ENCODE results near the gene ADAT3.
"Not testable (repeated sequence)": the region's sequence is repeated elsewhere in the genome, so short reads cannot be mapped to it uniquely, and the experiment has no call there.

The ADAT3 gene

DNA sequence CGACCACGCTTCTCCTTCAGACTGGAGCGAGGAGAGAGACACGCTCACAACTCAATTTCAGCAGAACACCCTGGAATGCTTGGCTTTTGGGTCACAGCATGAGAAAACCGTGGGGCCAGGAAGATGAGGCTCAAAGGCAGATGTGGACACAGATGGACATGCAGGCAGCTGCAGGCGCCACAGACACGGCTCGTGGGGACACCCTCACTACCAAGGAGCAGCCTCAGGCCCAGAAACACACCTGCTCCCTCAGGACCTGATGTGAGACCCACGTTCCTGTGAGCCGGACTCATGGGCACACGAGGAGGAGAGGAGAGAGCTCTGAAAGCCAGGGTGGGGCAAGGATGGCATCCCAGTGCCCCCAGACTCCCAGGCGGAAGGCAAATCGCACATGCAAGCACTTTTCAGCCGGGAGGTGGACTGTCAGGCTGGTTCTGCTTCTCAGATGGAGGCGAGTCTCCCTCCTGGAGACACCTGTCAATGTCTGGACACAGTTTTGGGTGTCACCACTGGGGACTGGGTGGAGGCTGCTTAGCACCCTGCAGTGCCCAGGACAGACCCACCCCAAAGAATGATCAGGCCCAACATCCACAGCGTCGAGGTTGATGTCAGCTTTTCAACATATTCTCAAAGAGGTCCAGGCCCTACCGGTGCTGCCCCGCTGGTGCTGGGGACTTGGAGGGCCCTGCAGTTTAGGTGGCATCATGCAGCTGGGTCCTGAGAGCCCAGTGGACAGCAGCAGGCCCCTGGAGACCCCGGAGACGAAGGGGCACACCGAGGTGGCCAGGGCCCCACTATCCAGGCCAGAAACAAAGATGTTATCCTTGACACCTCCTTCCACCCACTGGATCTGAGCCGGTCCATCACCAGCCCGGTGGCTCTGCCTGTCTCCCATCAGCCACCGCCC is 22.2 kb upstream of the ADAT3 start:
- DNase-seq (ENCODE audit: low read depth): no peak

DNA sequence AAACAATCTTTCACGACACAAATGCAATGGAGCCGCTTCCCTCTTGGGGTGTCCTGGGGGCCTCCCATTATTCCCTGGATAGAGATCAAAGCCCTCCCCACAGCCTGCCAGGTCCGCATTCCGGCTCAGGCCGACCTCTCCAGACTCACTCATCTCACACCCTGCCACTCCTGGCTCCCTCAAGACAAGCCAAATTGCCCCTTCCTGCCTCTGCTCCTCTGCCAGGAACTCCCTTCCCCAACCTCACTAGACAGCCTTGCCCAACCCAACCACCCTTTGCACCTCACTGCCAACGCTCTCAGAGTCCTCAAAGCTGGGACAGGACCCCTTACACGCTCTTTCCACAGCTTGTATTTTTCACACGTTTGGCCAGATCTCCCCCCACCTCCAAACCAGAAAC is 21.4 kb upstream of the ADAT3 start:
- no peak for DNase-seq (ENCODE audit: low read depth)

DNA sequence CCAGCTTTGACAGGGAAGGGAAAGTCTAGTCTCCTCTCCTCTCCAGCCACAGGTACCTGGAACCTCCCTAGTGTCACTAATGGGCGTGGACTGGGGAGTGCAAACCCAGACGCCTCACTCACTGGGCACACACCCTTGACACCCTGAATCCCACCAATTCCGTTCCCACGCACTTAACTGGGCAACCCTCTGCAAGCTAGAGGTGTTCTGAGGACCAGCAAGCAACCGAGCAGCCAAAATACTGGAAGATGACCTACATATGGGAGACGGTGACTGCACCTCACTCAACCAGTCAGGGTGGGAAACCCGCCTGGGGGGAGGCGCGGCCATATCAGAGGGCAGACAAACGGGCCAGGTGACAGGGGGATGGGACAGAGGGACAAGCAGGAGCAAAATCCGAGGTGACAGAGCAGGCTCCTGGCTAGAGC is 20.9 kb upstream of the ADAT3 start:
- DNase-seq (ENCODE audit: low read depth): peak; percentile 65

DNA sequence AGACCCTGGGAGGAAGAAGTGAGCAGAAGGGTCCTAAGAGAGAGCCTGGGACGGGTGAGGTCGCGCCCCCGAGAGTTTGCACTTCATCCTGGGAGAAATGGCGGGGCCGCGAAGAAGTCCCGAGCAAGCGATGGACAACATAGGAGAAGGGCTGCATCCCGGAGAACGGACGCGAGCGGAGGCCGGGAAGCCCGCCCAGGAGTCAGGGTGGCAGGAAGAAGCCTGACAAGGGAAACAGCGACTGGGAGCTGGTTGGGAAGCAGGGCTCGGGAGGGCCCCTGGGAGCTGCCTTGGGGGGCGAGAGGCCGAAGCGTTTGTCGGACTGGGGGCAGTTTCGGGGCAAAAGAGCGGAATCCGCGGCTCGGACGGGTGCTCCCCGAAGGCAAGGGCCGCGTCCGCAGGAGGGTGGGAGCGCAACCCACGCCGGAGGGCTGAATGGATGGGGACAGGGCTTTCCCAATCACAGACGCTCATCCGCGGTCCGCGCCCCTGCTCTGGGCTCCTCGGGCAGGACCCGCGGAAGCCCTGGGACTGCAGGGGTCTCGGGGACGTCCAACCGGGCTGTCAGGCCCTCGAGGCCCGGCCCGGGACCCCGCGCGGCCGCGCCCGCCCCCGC is 20.4 kb upstream of the ADAT3 start:
- no peak for DNase-seq (ENCODE audit: low read depth)

DNA sequence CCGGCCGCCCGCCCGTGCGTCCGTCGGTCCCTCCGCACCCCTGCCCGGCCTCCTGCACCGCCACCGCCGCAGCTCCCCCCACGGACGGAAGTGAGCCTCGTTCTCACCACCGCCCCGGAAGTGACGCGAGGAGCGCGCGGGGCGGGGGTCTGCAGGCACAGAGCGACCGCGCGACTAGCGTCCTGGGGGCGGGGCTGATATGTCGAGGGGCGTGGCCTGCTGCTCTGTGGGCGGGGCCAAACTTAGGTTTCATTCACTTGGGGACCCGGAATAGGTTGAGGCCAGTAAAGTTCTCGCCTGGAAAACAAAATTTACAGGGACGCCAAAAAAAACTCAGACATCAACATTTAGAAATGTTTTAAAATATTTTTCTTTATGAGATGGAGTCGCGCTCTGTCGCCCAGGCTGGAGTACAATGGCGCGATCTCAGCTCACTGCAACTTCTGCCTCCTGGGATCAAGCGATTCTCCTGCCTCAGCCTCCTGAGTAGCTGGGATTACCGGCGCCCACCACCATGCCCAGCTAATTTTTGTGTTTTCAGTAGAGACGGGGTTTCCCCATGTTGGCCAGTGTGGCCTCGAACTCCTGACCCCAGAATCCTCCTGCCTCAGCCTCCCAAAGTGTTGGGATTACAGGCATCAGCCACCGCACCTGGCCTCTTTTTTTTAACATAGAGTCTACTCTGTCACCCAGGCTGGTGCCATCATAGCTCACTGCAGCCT is 19.6 kb upstream of the ADAT3 start, which contains the start of gene ABHD17A:
Gene ABHD17A (minus strand): TSS at position 99 of the 722 bp plus-strand sequence. CDS start 3,930 bp downstream, outside the sequence.
- DNase-seq (ENCODE audit: low read depth): peak; percentile 94

DNA sequence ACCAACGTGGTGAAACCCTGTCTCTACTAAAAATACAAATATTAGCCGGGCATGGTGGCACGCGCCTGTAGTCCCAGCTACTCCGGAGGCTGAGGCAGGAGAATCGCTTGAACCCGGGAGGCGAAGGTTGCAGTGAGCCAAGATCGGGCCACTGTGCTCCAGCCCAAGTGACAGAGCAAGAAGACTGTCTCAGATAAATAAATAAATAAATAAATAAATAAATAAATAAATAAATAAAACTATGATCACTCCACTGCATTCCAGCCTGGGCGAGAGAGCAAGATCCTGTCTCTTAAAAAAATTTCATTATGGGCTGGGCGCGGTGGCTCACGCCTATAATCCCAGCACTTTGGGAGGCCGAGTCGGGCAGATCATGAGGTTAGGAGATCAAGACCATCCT is 18.8 kb upstream of the ADAT3 start:
- DNase-seq (ENCODE audit: low read depth): not testable (repeated sequence)

DNA sequence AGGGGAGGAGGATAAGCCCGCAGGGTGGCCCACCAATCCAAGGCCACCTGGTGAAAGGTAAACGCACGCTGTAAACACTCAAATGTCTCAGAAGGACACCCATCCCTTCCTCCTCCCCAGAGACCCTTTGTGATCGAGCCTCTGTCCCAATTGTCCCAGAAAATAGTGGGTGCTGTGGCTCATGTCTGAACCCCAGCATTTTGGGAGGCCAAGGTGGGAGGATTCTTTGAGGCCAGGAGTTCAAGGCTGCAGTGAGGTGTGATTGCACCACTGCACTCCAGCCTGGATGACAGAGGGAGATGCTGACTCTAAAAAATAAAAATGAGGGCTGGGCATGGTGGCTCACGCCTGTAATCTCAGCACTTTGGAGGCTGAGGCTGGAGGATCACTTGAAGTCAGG is 16.8 kb upstream of the ADAT3 start:
- no peak for DNase-seq (ENCODE audit: low read depth)

DNA sequence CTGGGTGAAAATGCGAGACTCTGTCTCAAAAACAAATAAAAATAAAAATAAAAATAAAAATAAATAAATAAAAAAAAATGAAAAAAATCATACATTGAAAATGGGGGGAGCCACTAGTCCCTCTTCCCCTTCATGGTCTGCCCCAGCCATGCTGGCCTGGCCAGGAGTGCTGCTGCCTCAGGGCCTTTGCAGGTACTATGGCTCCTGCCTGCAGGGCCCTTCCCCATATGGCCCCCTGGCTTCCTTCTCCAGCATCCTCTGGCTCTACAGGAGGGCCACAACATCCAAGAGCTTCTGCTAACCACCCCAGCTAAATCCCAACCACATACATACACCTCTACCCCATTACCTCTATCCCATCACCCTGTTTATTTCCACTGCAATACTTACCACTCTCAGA is 15.3 kb upstream of the ADAT3 start:
- DNase-seq (ENCODE audit: low read depth): no peak

DNA sequence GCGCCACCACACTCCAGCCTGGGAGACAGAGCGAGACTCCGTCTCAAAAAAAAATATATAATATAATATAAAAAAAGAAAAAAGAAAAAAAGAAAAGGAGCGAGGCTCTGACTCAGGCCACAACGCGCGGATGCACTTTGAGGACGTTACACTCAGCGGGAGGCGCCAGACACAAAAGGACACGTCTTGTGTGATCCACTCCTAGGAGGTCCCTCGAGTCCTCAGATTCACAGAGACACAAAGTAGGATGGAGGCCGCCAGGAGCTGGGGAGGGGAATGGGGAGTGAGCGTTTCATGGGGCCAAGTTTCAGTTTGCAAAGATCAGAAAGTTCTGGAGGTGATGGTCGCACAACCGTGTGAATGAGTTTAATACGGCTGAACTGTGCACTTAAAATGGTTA is 11.4 kb upstream of the ADAT3 start:
- DNase-seq (ENCODE audit: low read depth): no peak

DNA sequence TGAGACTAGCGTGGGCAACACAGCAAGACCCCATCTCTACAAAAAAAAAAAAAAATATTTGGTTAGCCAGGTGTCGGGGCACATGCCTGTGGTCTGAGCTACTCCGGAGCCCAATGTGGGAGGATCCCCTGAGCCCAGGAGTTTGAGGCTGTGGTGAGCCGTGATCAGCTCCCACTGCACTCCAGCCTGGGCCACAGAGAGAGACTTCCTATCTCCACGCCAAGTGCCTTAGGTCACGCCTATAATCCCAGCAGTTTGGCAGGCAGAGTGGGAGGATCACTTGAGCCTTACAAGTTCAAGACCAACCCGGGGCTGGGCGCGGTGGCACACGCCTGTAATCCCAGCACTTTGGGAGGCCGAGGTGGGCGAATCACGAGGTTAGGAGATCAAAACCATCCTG is 8.7 kb upstream of the ADAT3 start:
- DNase-seq (ENCODE audit: low read depth): no peak

DNA sequence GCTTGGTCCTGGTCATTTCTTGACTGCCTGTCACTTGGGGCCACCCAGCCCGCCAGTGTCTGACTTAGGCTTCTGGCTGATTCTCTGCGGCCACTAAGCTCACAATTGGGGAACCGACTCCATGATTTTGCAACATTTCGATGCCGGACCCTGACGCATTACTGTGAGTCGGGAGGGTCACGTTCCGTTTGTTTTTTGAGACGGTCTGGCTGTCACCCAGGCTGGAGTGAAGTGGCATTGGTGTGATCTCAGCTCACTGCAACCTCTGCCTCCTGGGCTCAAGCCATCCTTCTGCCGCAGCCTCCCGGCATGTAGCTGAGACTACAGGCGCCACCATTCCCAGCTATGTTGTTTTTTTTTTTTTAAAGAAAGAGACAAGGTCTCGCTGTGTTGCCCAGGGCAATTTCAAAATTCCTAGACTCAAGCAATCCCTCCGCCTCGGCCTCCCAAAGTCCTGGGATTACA is 3.2 kb upstream of the ADAT3 start:
- DNase-seq (ENCODE audit: low read depth): no peak

DNA sequence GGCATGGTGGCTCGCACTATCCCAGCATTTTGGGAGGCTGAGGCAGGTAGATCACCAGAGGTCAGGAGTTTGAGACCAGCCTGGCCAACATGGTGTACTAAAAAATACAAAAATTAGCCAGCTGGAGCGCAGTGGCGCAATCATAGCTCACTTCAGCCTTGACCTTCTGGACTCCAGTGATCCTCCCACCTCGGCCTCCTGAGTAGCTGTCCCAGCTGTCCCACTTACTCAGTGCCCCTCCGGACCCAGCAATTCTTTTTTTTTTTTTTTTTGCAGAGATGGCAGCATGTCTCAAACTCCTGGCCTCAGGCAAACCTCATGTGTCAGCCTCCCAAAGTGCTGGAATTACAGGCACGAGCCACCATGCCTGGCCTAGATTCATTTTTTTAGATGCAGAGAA is 2.3 kb upstream of the ADAT3 start:
- no peak for DNase-seq (ENCODE audit: low read depth)

DNA sequence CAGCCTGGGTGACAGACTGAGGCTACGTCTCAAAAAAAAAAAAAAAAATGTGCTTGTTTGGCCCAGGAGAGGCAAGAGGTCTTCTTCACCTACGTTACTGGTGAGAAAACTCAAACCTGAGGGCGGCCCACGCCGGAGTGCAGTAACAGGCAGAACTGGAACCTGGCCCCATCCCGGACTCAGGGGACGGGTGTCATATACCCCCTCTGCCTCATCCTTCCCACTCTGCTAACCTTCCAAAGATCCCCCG is 414 bp upstream of the ADAT3 start:
- DNase-seq (ENCODE audit: low read depth): no peak

DNA sequence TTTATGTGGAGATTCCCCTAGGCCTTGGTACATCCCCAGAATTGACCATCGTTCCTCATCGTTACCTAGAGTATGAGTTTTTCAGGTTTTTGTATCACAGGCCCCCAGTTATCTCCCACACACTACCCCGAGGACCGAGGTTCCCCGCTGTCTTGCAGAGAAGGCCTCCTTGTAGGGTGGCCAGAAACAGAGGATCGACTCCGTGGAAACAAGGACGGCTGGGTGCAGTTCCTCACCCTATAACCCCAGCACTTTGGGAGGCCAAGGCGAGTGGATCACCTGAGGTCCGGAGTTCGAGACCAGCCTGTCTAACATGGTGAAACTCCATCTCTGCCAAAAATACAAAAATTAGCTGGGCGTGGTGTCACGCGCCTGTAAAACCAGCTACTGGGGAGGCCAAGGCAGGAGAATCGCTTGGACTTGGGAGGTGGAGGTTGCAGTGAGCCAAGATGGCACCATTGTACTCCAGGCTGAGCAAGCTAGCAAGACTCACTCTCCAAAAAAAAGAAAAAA is 720 bp downstream of the ADAT3 start:
- DNase-seq (ENCODE audit: low read depth): no peak

DNA sequence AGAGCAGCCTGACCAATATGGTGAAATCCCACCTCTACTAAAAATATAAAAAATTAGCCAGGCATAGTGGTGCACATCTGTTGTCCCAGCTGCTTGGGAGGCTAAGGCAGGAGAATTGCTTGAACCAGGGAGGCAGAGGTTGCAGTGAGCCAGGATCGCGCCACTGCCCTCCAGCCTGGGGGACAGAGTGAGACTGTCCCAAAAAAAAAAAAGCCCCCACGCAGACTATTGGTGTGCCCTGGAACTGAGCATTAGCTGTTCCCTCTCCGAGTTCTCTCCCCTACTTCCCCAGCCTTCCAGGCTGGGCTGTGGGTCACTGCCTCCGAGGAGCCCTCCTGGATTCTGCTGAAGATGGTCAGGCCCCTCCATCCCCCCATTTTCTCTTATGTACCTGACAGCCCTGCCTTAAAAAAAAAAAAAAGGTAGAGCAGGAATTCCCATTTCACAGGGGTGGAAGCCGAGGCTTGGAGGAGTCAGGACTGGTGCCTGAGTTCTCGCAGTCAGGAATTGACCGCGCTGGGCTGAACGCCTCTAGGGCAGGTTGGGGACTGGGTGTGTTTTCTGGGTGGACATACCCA is 1.9 kb downstream of the ADAT3 start:
- DNase-seq (ENCODE audit: low read depth): no peak

DNA sequence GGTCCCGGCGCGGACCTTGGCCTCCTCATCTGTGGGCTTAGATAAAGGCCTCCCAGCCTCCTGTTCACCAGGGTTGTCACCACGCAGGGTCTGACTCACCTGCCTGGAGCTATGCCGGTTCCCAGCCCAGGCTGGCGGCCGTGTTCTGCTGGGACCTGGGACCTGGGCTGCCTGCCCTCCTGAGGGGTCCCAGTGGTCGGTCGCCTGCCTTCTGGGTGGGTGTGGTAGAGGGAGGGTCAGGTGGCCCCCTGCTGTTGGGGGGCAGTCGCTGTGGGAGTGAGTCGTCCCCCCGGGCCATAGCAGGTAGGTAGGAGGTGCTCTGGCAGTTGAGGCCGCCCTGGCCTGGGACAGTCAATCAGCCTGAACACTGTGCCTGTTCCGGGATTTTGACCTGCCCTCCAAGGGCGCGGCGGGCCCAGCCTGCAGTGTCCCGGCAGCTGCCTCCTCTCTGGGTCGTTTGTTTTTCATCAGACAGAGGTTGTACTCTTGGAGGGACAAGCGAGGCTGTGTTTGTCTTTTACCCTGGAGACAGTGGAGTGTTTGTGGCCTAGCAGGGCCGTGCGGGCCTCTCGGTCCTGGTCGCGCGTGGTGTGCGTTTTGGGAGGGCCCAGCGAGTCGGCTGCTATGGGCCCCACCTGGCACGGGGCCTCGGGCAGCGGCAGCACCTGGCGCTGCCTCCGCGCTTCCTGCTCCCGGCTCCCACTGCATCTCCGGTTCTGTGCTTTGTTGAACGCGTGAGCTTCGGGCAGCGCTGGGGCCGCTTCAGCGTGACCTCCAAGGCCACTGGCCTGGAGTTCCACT is 2.6 kb downstream of the ADAT3 start:
- DNase-seq (ENCODE audit: low read depth): no peak

DNA sequence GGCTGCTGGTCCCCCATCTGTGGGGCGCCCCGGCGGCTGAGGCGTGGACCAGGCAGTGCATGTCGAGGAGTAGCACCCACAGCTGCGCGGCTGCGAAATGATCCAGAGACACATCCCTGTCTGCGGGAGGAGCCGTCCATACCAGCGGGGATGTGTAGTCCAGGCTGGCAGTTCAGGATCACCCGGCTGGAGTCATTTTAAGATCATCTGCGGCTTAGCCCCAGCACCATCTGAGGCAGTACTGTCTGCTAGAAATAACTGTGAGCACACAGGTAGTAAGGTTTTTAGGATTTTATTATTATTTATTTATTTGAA is 3.1 kb downstream of the ADAT3 start:
- DNase-seq (ENCODE audit: low read depth): no peak

DNA sequence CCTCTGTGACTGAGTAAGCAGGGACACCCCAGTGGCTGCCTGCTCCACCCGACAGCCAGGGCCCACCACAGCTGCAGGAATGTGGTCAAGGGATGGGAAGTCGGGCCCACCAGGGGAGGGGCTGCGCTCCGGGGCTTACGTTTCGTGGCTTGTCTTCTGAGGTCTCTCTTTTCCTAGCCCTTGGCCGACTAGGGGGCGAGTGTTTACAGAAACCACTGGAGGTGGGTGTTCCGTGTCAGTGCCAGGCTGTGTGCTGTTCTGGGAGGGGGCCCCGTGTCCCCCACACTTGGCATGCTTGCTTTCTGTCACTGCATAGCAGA is 4.5 kb downstream of the ADAT3 start:
- no peak for DNase-seq (ENCODE audit: low read depth)

DNA sequence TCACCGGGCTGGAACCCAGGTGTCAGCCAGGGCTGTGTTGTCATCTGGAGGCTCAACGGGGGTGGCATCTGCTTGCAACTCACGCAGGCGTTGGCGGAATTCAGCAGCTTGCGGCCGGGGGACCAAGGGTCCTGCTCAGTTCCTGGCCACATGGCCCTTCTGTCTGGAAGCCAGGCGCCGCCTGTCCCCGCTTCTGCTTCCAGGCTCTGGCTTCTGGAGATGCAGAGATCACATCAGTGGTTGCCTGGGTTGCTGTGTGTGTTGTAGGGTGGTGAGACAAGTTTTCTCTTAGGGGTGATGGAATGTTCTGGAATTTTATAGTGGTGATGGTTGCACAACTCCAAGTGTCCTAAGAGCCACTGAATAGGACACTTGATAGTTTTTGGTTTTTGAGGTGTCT is 5.0 kb downstream of the ADAT3 start:
- DNase-seq (ENCODE audit: low read depth): no peak

DNA sequence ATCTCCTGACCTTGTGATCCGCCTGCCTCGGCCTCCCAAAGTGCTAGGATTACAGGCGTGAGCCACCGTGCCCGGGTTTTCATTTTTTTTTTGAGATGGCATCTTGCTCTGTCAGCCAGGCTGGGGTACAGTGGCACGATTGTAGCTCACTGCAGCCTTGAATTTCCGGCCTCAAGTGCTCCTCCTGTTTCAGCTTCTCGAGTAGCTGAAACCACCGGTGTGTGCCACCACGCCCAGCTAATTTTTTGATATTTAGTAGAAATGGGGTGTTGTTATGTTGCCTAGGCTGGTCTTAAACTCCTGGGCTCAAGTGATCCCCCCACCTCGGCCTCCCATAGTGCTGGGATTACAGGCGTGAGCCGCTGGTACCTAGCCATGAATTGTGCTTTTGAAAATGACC is 5.9 kb downstream of the ADAT3 start:
- peak; percentile 35 for DNase-seq (ENCODE audit: low read depth)

DNA sequence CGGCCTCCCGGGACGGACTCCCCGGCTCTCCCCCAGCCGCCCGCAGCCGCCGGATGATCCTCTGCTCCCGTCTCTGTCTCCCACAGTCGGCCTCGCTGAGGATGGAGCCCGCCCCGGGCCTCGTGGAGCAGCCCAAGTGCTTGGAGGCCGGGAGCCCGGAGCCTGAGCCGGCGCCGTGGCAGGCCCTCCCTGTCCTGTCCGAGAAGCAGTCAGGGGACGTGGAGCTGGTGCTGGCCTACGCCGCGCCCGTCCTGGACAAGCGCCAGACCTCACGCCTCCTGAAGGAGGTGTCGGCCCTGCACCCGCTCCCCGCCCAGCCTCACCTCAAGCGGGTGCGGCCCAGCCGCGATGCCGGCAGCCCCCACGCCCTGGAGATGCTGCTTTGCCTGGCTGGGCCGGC is 6.8 kb downstream of the ADAT3 start:
- DNase-seq (ENCODE audit: low read depth): no peak
